Central memory CD8-positive, alpha-beta T cell (primary cell): ENCODE results near the gene HEXD.
"Not testable (repeated sequence)": the region's sequence is repeated elsewhere in the genome, so short reads cannot be mapped to it uniquely, and the experiment has no call there.

ENCODE experiments used
- ATAC-seq: fragments of 150-1000 bp; cut with Tn5 transposase; replicated peaks from 2 replicates; pipeline ENCODE4 v1.10.0; 2022; ENCODE audit warnings: mild to moderate bottlenecking, moderate FRiP score, moderate number of reproducible peaks; ENCODE audit not compliant: poor library complexity, severe bottlenecking; ENCODE audit errors: extremely low read depth
- DNase-seq, 2 donors: peaks; one replicate each; pipeline ENCODE4 v3.0.0; 2021; ENCODE audit warnings: low spot score in 2 of 2
- H3K27ac Mint-ChIP-seq: one replicate; pipeline ENCODE4 v1.8.0; 2022; ENCODE audit warnings: low read depth, mild to moderate bottlenecking, moderate library complexity, mixed read lengths
- H3K27me3 Mint-ChIP-seq: one replicate; pipeline ENCODE4 v1.8.0; 2022; ENCODE audit warnings: mixed read lengths
- H3K36me3 Mint-ChIP-seq: one replicate; pipeline ENCODE4 v1.8.0; 2022; ENCODE audit warnings: mild to moderate bottlenecking, moderate library complexity, mixed read lengths; ENCODE audit not compliant: insufficient read depth
- H3K4me1 Mint-ChIP-seq: one replicate; pipeline ENCODE4 v1.8.0; 2022; ENCODE audit warnings: mixed read lengths
- H3K4me3 Mint-ChIP-seq: one replicate; pipeline ENCODE4 v1.8.0; 2022; ENCODE audit warnings: mild to moderate bottlenecking, moderate library complexity, mixed read lengths
- H3K9me3 Mint-ChIP-seq: one replicate; pipeline ENCODE4 v1.8.0; 2022; ENCODE audit warnings: mixed read lengths

HEXD gene

GRCh38 chr17:82376042-82376730 lies 42.0 kb upstream of the HEXD start:
- Mint-ChIP-seq H3K27me3 (peaks cover 51% of the 10 kb centered on the region), H3K36me3 (peaks cover 2% of the 10 kb centered on the region), H3K27ac (no peak overlapping the region), H3K9me3 (no peaks in the 10 kb centered on the region), H3K4me3 (no peak overlapping the region), H3K4me1 (peaks cover 15% of the 10 kb centered on the region)
- no peak for ATAC-seq
- no peak for DNase-seq

DNA sequence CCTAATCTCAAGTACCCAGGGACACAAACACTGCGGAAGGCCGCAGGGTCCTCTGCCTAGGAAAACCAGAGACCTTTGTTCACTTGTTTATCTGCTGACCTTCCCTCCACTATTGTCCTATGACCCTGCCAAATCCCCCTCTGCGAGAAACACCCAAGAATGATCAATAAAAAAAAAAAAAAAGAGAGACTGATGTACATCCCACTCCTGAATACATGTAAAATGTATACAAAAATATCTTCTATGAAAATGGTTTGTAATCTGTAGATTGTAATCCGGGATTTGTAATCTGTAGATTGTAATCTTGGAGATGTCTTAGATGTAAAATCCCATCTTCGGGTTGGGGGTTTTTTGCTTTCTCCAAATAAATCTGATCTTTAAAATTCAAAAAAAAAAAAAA lies 40.9 kb upstream of the HEXD start:
- H3K27me3 Mint-ChIP-seq = peaks cover 55% of the 10 kb centered on the region
- not testable (repeated sequence) for H3K36me3 Mint-ChIP-seq

GRCh38 chr17:82377924-82378740 lies 40.0 kb upstream of the HEXD start:
- H3K9me3 Mint-ChIP-seq = no peaks in the 10 kb centered on the region
- DNase-seq = no peak
- peaks cover 47% of the 10 kb centered on the region for H3K27me3 Mint-ChIP-seq
- H3K4me1 Mint-ChIP-seq = peaks cover 14% of the 10 kb centered on the region
- no peak overlapping the region for H3K27ac Mint-ChIP-seq
- ATAC-seq = no peak
- no peak overlapping the region for H3K4me3 Mint-ChIP-seq
- peaks cover 3% of the 10 kb centered on the region for H3K36me3 Mint-ChIP-seq

More for the DNA sequence above, 40.9 kb upstream of the HEXD start:
- DNase-seq, H3K9me3 Mint-ChIP-seq, H3K4me3 Mint-ChIP-seq, H3K27ac Mint-ChIP-seq, ATAC-seq: not testable (repeated sequence)
- peaks cover 18% of the 10 kb centered on the region for H3K4me1 Mint-ChIP-seq

- H3K36me3 Mint-ChIP-seq = peaks cover 3% of the 10 kb centered on the region
- H3K27me3 Mint-ChIP-seq = peaks cover 41% of the 10 kb centered on the region
- ATAC-seq = no peak
- H3K4me1 Mint-ChIP-seq = peaks cover 12% of the 10 kb centered on the region
- no peak overlapping the region for H3K4me3 Mint-ChIP-seq
- no peaks in the 10 kb centered on the region for H3K9me3 Mint-ChIP-seq
- DNase-seq = no peak
- no peak overlapping the region for H3K27ac Mint-ChIP-seq
These were observed 39.5 kb upstream of the HEXD start for GRCh38 chr17:82378741-82379021.

DNA sequence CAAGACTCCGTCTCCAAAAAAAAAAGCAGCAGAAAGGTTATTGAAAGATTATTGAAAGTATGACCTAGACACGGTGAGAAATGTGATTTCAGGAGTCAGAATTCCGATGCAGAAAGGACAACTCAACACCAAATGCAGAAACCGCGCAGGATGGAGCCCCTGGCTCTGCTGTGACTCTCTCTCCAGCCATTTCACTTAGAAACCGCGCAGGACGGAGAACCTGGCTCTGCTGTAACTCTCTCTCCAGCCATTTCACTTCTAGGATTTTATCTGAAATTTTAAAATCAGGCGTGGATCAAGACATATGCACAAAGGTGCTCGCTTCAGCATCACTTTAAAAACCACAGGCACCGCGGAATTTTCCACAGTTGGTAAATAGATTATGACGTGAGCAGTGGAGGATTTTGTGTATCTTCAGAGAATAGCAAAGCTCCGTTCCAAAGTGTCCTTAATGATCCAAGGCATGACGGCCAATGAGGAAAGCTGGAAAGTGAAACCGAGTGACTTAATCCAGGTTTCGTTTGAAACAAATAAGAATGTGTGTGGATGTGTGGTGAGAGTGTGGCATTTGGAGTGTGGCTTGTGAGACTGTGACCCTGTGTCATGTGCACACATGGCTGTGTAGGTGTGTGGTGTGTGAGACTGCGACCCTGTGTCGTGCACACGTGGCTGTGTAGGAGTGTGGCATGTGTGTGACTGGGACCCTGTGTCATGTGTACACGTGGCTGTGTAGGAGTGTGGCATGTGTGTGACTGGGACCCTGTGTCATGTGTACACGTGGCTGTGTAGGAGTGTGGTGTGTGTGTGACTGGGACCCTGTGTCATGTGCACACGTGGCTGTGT lies 37.1 kb upstream of the HEXD start:
- Mint-ChIP-seq H3K36me3 (peaks cover 3% of the 10 kb centered on the region), H3K9me3 (no peaks in the 10 kb centered on the region), H3K27ac (no peak overlapping the region), H3K4me1 (peaks cover 12% of the 10 kb centered on the region), H3K4me3 (no peak overlapping the region), H3K27me3 (peaks cover 40% of the 10 kb centered on the region)
- DNase-seq = no peak
- ATAC-seq = no peak

GRCh38 chr17:82381703-82382009 lies 36.5 kb upstream of the HEXD start:
- not testable (repeated sequence) for H3K9me3 Mint-ChIP-seq, H3K36me3 Mint-ChIP-seq, H3K4me3 Mint-ChIP-seq, H3K27ac Mint-ChIP-seq, ATAC-seq, DNase-seq
- peaks cover 12% of the 10 kb centered on the region for H3K4me1 Mint-ChIP-seq
- H3K27me3 Mint-ChIP-seq = peaks cover 40% of the 10 kb centered on the region

- H3K4me1 Mint-ChIP-seq = peaks cover 12% of the 10 kb centered on the region
- not testable (repeated sequence) for H3K9me3 Mint-ChIP-seq, DNase-seq, H3K36me3 Mint-ChIP-seq, ATAC-seq, H3K4me3 Mint-ChIP-seq
- peak overlapping the region; percentile 35 for H3K27ac Mint-ChIP-seq
- H3K27me3 Mint-ChIP-seq = peaks cover 38% of the 10 kb centered on the region
These were observed 35.8 kb upstream of the HEXD start for GRCh38 chr17:82382220-82382932.

GRCh38 chr17:82382933-82383255 lies 35.3 kb upstream of the HEXD start:
- peak overlapping the region; percentile 35 for H3K27ac Mint-ChIP-seq
- H3K27me3 Mint-ChIP-seq = peaks cover 34% of the 10 kb centered on the region
- DNase-seq (no peak), ATAC-seq (no peak)
- H3K9me3 Mint-ChIP-seq = no peaks in the 10 kb centered on the region
- no peak overlapping the region for H3K4me3 Mint-ChIP-seq
- peaks cover 12% of the 10 kb centered on the region for H3K4me1 Mint-ChIP-seq
- H3K36me3 Mint-ChIP-seq = peaks cover 3% of the 10 kb centered on the region

DNA sequence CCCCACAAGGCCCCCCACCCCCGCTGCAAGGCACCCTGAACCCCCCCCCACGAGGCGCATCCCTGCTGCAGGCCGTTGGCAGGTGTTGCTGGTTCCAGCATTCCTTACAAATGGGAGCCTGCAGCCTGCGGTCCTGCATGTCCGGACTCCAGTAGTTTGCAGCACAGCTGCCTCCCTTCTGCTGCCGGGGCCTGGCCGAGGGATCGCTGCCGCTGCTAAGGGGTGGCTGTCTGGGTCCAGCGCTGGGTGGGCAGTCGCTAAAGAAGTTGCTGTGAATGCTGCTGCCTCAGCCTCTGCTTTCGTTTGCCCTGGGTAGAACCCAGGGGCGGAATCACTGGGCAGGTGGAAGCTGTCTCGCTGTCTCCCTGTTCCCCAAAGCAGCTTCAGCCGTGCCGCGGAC lies 34.7 kb upstream of the HEXD start:
- H3K9me3 Mint-ChIP-seq = no peaks in the 10 kb centered on the region

GRCh38 chr17:82384051-82384729 lies 34.0 kb upstream of the HEXD start:
- Mint-ChIP-seq H3K27me3 (peaks cover 25% of the 10 kb centered on the region), H3K4me1 (peaks cover 12% of the 10 kb centered on the region), H3K9me3 (no peaks in the 10 kb centered on the region), H3K36me3 (peaks cover 1% of the 10 kb centered on the region), H3K4me3 (no peak overlapping the region), H3K27ac (no peak overlapping the region)
- DNase-seq = no peak
- ATAC-seq = no peak

More for the DNA sequence above, 34.7 kb upstream of the HEXD start:
- no peak overlapping the region for H3K4me3 Mint-ChIP-seq
- H3K27ac Mint-ChIP-seq = no peak overlapping the region
- DNase-seq (no peak), ATAC-seq (no peak)
- peaks cover 33% of the 10 kb centered on the region for H3K27me3 Mint-ChIP-seq
- peaks cover 12% of the 10 kb centered on the region for H3K4me1 Mint-ChIP-seq
- peaks cover 3% of the 10 kb centered on the region for H3K36me3 Mint-ChIP-seq

DNA sequence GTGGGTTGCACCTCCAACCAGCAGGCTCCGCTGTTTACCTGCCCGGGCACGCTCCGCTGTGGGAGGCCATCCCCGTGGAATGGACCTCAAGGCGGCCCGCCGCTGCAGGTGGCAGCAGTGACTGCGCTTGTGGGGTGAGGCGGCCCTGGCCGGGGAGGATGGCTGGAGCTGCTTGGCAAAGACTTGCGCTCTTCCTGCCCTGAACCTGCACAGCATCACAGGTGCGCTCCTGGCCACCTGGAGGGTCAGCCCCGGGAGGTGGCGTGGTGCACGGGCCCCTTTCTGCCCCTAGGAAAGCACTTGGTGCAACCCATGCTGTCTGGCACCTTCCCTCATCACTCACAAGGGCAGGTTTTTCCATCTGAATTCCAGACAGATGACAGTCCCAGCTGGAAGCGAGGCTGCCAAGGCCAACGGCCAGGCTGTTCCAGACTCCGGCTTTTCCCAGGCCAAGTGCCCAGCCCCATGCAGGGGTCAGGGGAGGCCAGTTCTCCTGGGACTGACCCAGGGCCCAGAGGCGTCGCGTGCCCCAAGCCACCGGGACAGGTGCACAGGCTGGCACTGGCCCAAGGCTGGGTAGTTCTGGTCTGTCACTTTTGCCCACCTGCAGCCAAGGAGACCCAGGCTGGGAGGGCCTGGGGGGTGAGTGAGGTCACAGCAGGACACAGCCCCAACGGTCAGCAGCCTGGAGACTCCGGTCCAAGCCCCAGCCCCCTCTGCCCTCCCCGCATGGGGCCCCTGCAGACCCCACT lies 33.2 kb upstream of the HEXD start:
- Mint-ChIP-seq H3K4me3 (no peak overlapping the region), H3K27me3 (peaks cover 18% of the 10 kb centered on the region), H3K4me1 (peaks cover 10% of the 10 kb centered on the region), H3K27ac (no peak overlapping the region), H3K36me3 (peaks cover 1% of the 10 kb centered on the region), H3K9me3 (no peaks in the 10 kb centered on the region)
- DNase-seq = no peak
- no peak for ATAC-seq
